HG03575 (cell line): Measurements from ENCODE around the gene CRACR2A.

Experiments
- ATAC-seq: cut with Tn5 transposase; IDR thresholded peaks from one replicate; pipeline ENCODE4 v1.9.1; 2021; ENCODE audit not compliant: unreplicated experiment, insufficient number of reproducible peaks, low FRiP score; ENCODE audit errors: extremely low read depth

CRACR2A gene

GRCh38 chr12:3753544-3754284, 805 bp upstream of the CRACR2A start:
- no peak for ATAC-seq

GRCh38 chr12:3752096-3752709, 706 bp downstream of the CRACR2A start:
- ATAC-seq, result no peak

GRCh38 chr12:3751151-3752095, 1.5 kb downstream of the CRACR2A start:
- no peak for ATAC-seq

GRCh38 chr12:3750616-3751015, 2.3 kb downstream of the CRACR2A start:
- no peak for ATAC-seq

- no peak for ATAC-seq
Measured at GRCh38 chr12:3748620-3749019, 4.3 kb downstream of the CRACR2A start.

GRCh38 chr12:3747976-3748619, 4.8 kb downstream of the CRACR2A start:
- ATAC-seq, result no peak

- ATAC-seq, result no peak
Measured at GRCh38 chr12:3747543-3747942, 5.4 kb downstream of the CRACR2A start.

- ATAC-seq, result no peak
Measured at GRCh38 chr12:3746758-3747157, 6.2 kb downstream of the CRACR2A start.

- no peak for ATAC-seq
Measured at GRCh38 chr12:3745152-3745551, 7.8 kb downstream of the CRACR2A start.

GRCh38 chr12:3744229-3744901, 8.5 kb downstream of the CRACR2A start:
- no peak for ATAC-seq

- peak; percentile 54 for ATAC-seq
Measured at GRCh38 chr12:3743803-3744202, 9.1 kb downstream of the CRACR2A start.

- ATAC-seq, result no peak
Measured at GRCh38 chr12:3741882-3742672, 10.8 kb downstream of the CRACR2A start.

- ATAC-seq, result no peak
Measured at GRCh38 chr12:3740480-3741231, 12.3 kb downstream of the CRACR2A start.

GRCh38 chr12:3735432-3735831, 17.5 kb downstream of the CRACR2A start:
- no peak for ATAC-seq

GRCh38 chr12:3732901-3733300, 20.0 kb downstream of the CRACR2A start:
- no peak for ATAC-seq

GRCh38 chr12:3730111-3730510, 22.8 kb downstream of the CRACR2A start:
- no peak for ATAC-seq

- no peak for ATAC-seq
Measured at GRCh38 chr12:3728686-3729085, 24.2 kb downstream of the CRACR2A start.
